Measurements from ENCODE around the gene RPS21. TPM values are rescaled to one million over a fixed set of nuclear protein-coding genes. Genes with fewer than 3 reads are reported as not detected.
A peak's percentile ranks its signal among the peaks of the same experiment; 100 is the strongest.

The RPS21 gene
- total RNA-seq, 4 donors from 2014 or later = 1,167 to 4,037 (median 2,295) TPM

GRCh38 chr20:62352402-62353288 lies 34.3 kb upstream of the RPS21 start:
- H3K4me3 ChIP-seq = peak overlapping the region in 3 of 4 donors; percentile 22 to 34 (median 31)
- no peaks in the 10 kb centered on the region for H3K9me3 ChIP-seq
- intact Hi-C loops (cut with DNase I; ENCODE audit: low total_unique reads) (loop anchor here (1.0 to 2.0 kb wide), 3 partner anchors 14 to 50 kb away; partner anchors contain the start of genes ADRM1, LAMA5 and RPS21), in situ Hi-C loops (cut with MboI; ENCODE audit: low sequenced_read_pairs in 4 of 4) (no loop called here)
- DNase-seq = peak; percentile 80 to 98
- no peaks in the 10 kb centered on the region for H3K36me3 ChIP-seq
- H3K27ac ChIP-seq = peak overlapping the region; percentile 66 to 80 (median 76)
- TF ChIP-seq CTCF (IDR thresholded peaks at IDR 0.05 in 4 of 5, conservative IDR thresholded peaks at IDR 0.05 in 1 of 5) (peak in 4 of 5 experiments; percentile 18 to 46 (median 31)), POLR2A (IDR thresholded peaks at IDR 0.05) (no peak)
- peaks cover 48 to 52% of the 10 kb centered on the region in 2 donors for H3K4me1 ChIP-seq
- H3K27me3 ChIP-seq = no peaks in the 10 kb centered on the region
- ATAC-seq = peak; percentile 83 to 85

- peak overlapping the region in 3 of 4 donors; percentile 22 to 34 (median 31) for H3K4me3 ChIP-seq
- no peak for DNase-seq
- TF ChIP-seq CTCF (IDR thresholded peaks at IDR 0.05 in 4 of 5, conservative IDR thresholded peaks at IDR 0.05 in 1 of 5) (no peak), POLR2A (IDR thresholded peaks at IDR 0.05) (no peak)
- H3K27me3 ChIP-seq = no peaks in the 10 kb centered on the region
- peak overlapping the region; percentile 66 to 80 (median 76) for H3K27ac ChIP-seq
- ATAC-seq = no peak
- no peaks in the 10 kb centered on the region for H3K9me3 ChIP-seq
- peaks cover 52 to 57% of the 10 kb centered on the region in 2 donors for H3K4me1 ChIP-seq
- H3K36me3 ChIP-seq = no peaks in the 10 kb centered on the region
- in situ Hi-C loops (cut with MboI; ENCODE audit: low sequenced_read_pairs in 4 of 4) (no loop called here), intact Hi-C loops (cut with DNase I; ENCODE audit: low total_unique reads) (loop anchor here (2.0 kb wide), 1 partner anchor 13 kb away; the partner anchor contains the start of gene LAMA5)
Observed at GRCh38 chr20:62353289-62354030, 33.4 kb upstream of the RPS21 start.

GRCh38 chr20:62354031-62354808 lies 32.7 kb upstream of the RPS21 start:
- H3K27ac ChIP-seq = peak overlapping the region in 3 of 4 donors; percentile 82 to 88 (median 82)
- H3K4me3 ChIP-seq = no peak overlapping the region
- H3K9me3 ChIP-seq = no peaks in the 10 kb centered on the region
- ATAC-seq = no peak
- in situ Hi-C loops (cut with MboI; ENCODE audit: low sequenced_read_pairs in 4 of 4) = no loop called here
- no peaks in the 10 kb centered on the region for H3K36me3 ChIP-seq
- H3K27me3 ChIP-seq = no peaks in the 10 kb centered on the region
- TF ChIP-seq POLR2A (IDR thresholded peaks at IDR 0.05) (no peak), CTCF (IDR thresholded peaks at IDR 0.05 in 4 of 5, conservative IDR thresholded peaks at IDR 0.05 in 1 of 5) (no peak)
- no peak for DNase-seq
- H3K4me1 ChIP-seq = peaks cover 59 to 65% of the 10 kb centered on the region in 2 donors
- intact Hi-C loops (cut with DNase I; ENCODE audit: low total_unique reads) = no loop called here

- H3K9me3 ChIP-seq = no peaks in the 10 kb centered on the region
- H3K27ac ChIP-seq = peak overlapping the region; percentile 82 to 88 (median 82)
- intact Hi-C loops (cut with DNase I; ENCODE audit: low total_unique reads) (no loop called here), in situ Hi-C loops (cut with MboI; ENCODE audit: low sequenced_read_pairs in 4 of 4) (no loop called here)
- H3K27me3 ChIP-seq = no peaks in the 10 kb centered on the region
- peaks cover 65 to 70% of the 10 kb centered on the region in 2 donors for H3K4me1 ChIP-seq
- DNase-seq (no peak), ATAC-seq (no peak)
- no peaks in the 10 kb centered on the region for H3K36me3 ChIP-seq
- TF ChIP-seq CTCF (IDR thresholded peaks at IDR 0.05 in 4 of 5, conservative IDR thresholded peaks at IDR 0.05 in 1 of 5) (no peak), POLR2A (IDR thresholded peaks at IDR 0.05) (no peak)
- peak overlapping the region in 1 of 4 donors; percentile 36 for H3K4me3 ChIP-seq
Observed at GRCh38 chr20:62354811-62355341, 32.0 kb upstream of the RPS21 start.

All from gastrocnemius medialis (tissue), 4 donors.